Right lobe of liver (tissue), 6 donors: ENCODE results near the gene RIC1. TPM values are rescaled to one million over a fixed set of nuclear protein-coding genes. Genes with fewer than 3 reads are reported as not detected.

Experiments
- ATAC-seq, 4 donors: fragments of 200-7000 bp; cut with Tn5 transposase; one replicate each; pipeline ENCODE4 v1.9.1; 2020; ENCODE audit warnings: mild to moderate bottlenecking in 4 of 4, moderate library complexity in 4 of 4
- DNase-seq, 3 donors: peaks; one replicate each; pipeline ENCODE4 v3.0.0-alpha.2; 2020
- H3K27ac ChIP-seq, 3 donors: fragments of 200-600 bp; one replicate each; pipeline ENCODE4 v1.8.0; 2022
- H3K27me3 ChIP-seq, 2 donors: fragments of 200-600 bp; one replicate each; pipeline ENCODE4 v1.8.0; 2022
- H3K36me3 ChIP-seq, 4 donors: fragments of 200-600 bp; sonication (generic) in 1 of 4; one replicate each; pipeline versions ENCODE4 v1.5.1 to v1.8.0; 2017 to 2022; ENCODE audit warnings: control low read depth in 1 of 4
- H3K4me1 ChIP-seq, 4 donors: fragments of 200-600 bp; sonication (generic) in 1 of 4; one replicate each; pipeline versions ENCODE4 v1.5.1 to v1.8.0; 2017 to 2022; ENCODE audit warnings: control low read depth in 1 of 4
- H3K4me3 ChIP-seq, 3 donors: fragments of 200-600 bp; one replicate each; pipeline ENCODE4 v1.8.0; 2022
- H3K9me3 ChIP-seq, 4 donors: fragments of 200-600 bp; sonication (generic) in 1 of 4; one replicate each; pipeline versions ENCODE4 v1.5.1 to v1.8.0; 2017 to 2022; ENCODE audit warnings: control low read depth in 1 of 4
- POLR2A ChIP-seq: fragments of 450-650 bp; IDR thresholded peaks from one replicate; pipeline ENCODE4 v1.6.1; 2017; ENCODE audit warnings: antibody characterized with exemption, mild to moderate bottlenecking
- WGBS: methylation state at CpG from one replicate; pipeline ENCODE4 v1.1.6; 2018; ENCODE audit warnings: low coverage, low lambda C conversion rate; ENCODE audit not compliant: insufficient coverage; ENCODE audit errors: missing lambda C conversion rate; 5-methylcytosine and 5-hydroxymethylcytosine counted together
- intact Hi-C, 2 donors: fragments of 100-400 bp; cut with DNase I; formaldehyde crosslinking; loops; one replicate each; pipeline versions ENCODE4 v1.11.2 to v1.14.1; 2022
- total RNA-seq, 6 experiments: library from RNA; depleted of rRNA in 2 of 6; stranded (reverse); fragments of >200 nt in 2 of 6; fragmentation: NEBNext Ultra II Directional in 3 of 6; extraction: Animal tissue kit (Norgen Biotek cat#: 25700) in 3 of 6; gene quantifications; one replicate each; pipeline versions ENCODE4 v1.1.0 to v1.2.4, GENCODE V29; 2016 to 2023
- TF ChIP-seq, protein P1 (sequence below), 4 donors: fragments of 200-600 bp in 3 of 4; fragments of 450-650 bp in 1 of 4; IDR thresholded peaks; one replicate each; pipeline versions ENCODE4 v1.5.1 to v1.8.0; 2016 to 2022; ENCODE audit warnings: antibody characterized with exemption in 4 of 4, mild to moderate bottlenecking in 2 of 4
- donor health status: DM: no; HTN: yes; CAD: no.
- donor health status: DM: no; HTN: no; CAD: no.
- donor health status: DM: no; HTN: no; CAD: no.
- donor health status: DM: no; HTN: yes; CAD: no.
- donor health status: DM: no; HTN: yes; CAD: no.

Gene RIC1
- total RNA-seq, 6 experiments from 2014 or later = 9.7 to 18.4 (median 10.5) TPM

DNA sequence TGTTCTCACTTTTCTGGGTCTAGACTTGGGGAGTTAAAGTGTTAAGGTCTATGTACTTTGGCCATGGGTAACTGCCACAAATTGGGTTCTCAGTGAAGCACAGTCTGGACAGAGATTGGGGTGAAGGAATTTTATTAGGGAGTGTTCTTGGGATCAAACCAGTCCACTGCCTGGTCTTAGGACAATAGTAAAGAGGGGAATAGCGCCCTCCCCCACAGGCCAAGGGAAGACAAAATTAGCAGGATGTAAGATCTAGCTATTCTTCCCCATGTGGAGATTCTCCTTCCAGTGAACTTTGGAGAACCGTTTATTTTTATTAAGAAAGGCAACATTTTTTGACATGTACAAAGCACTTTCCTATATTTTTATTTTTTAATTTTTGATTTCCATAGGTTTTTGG lies 18.4 kb upstream of the RIC1 start:
- ATAC-seq (no peak), DNase-seq (no peak)
- no peak for TF ChIP-seq POLR2A
- TF ChIP-seq, protein P1, sequence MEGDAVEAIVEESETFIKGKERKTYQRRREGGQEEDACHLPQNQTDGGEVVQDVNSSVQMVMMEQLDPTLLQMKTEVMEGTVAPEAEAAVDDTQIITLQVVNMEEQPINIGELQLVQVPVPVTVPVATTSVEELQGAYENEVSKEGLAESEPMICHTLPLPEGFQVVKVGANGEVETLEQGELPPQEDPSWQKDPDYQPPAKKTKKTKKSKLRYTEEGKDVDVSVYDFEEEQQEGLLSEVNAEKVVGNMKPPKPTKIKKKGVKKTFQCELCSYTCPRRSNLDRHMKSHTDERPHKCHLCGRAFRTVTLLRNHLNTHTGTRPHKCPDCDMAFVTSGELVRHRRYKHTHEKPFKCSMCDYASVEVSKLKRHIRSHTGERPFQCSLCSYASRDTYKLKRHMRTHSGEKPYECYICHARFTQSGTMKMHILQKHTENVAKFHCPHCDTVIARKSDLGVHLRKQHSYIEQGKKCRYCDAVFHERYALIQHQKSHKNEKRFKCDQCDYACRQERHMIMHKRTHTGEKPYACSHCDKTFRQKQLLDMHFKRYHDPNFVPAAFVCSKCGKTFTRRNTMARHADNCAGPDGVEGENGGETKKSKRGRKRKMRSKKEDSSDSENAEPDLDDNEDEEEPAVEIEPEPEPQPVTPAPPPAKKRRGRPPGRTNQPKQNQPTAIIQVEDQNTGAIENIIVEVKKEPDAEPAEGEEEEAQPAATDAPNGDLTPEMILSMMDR (IDR thresholded peaks at IDR 0.05) = no peak
- Histone ChIP-seq H3K4me1 (peaks cover 0 to 9% (median 0%) of the 10 kb centered on the region in 4 donors), H3K36me3 (no peaks in the 10 kb centered on the region), H3K27ac (no peak overlapping the region), H3K9me3 (no peaks in the 10 kb centered on the region), H3K4me3 (no peak overlapping the region), H3K27me3 (no peaks in the 10 kb centered on the region)
- intact Hi-C loops = no loop called here
- 71% methylated on average over 2 of the region's 2 CpGs for WGBS

DNA sequence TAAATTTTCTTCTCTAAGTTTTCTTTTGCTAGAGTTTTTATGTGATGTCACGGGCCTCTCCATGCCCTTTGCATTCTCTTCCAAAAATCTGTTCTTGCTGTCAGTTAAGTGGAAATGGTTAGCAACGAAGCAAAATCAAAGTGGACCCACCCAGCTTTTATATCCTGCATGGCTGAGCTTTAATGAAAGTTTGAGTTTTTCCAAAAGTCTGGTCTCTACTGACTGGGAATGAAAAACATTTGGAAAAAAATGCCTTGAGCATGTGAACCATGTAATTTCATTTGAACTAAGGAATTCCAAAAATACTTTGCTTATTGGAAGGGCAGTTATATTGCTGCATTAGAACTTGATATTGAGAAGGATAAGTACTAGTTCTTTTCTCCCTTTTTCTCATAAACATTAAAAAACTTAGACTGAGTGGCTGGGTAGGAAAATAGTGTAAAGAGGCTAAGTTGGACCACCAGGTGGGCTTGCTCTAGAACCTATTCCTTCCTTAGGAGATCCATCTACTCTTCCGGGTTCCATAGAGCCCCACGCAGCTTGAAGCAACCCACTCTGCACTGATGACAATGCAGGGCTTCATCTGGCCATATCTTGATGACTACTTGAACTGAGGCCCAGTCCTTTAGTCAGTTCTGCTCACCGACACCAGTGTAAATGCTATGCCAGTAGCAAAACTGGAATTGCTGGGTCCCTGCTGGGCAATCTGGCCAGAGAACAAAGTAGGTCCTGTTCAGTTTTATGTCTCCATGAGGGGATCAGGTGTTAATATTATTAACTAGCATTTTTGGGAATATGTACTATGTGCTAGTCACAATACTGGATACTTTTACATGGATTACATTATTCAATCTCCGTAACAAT lies 17.4 kb upstream of the RIC1 start:
- no peaks in the 10 kb centered on the region for H3K9me3 ChIP-seq
- H3K4me1 ChIP-seq = peaks cover 0 to 9% (median 0%) of the 10 kb centered on the region in 4 donors
- DNase-seq (no peak), ATAC-seq (peak in 2 of 4 donors; percentile 7 to 18)
- no peak overlapping the region for H3K4me3 ChIP-seq
- 61% methylated on average over 5 of the region's 6 CpGs for WGBS
- TF ChIP-seq, protein P1 (IDR thresholded peaks at IDR 0.05) = no peak
- no peak for TF ChIP-seq POLR2A
- no peaks in the 10 kb centered on the region for H3K27me3 ChIP-seq
- no peak overlapping the region for H3K27ac ChIP-seq
- no peaks in the 10 kb centered on the region for H3K36me3 ChIP-seq
- intact Hi-C loops = no loop called here

GRCh38 chr9:5612185-5612530 lies 16.7 kb upstream of the RIC1 start:
- Histone ChIP-seq H3K36me3 (no peaks in the 10 kb centered on the region), H3K9me3 (no peaks in the 10 kb centered on the region), H3K4me3 (no peak overlapping the region), H3K4me1 (peaks cover 0 to 9% (median 0%) of the 10 kb centered on the region in 4 donors), H3K27ac (no peak overlapping the region), H3K27me3 (no peaks in the 10 kb centered on the region)
- TF ChIP-seq POLR2A = no peak
- TF ChIP-seq, protein P1 (IDR thresholded peaks at IDR 0.05) = no peak
- intact Hi-C loops = no loop called here
- ATAC-seq = peak in 2 of 4 donors; percentile 55 to 73
- DNase-seq = peak in 1 of 3 donors; percentile 60

GRCh38 chr9:5614192-5614591 lies 14.7 kb upstream of the RIC1 start:
- H3K4me3 ChIP-seq = no peak overlapping the region
- 98% methylated on average over 4 of the region's 4 CpGs for WGBS
- no peaks in the 10 kb centered on the region for H3K36me3 ChIP-seq
- ATAC-seq = no peak
- H3K4me1 ChIP-seq = peaks cover 0 to 6% (median 0%) of the 10 kb centered on the region in 4 donors
- TF ChIP-seq, protein P1 (IDR thresholded peaks at IDR 0.05) = no peak
- TF ChIP-seq POLR2A = no peak
- no peak for DNase-seq
- H3K27me3 ChIP-seq = no peaks in the 10 kb centered on the region
- no peak overlapping the region for H3K27ac ChIP-seq
- intact Hi-C loops = no loop called here
- H3K9me3 ChIP-seq = no peaks in the 10 kb centered on the region
